GM19035 (cell line): ENCODE results near the gene STK40.

Experiments used
- ATAC-seq: cut with Tn5 transposase; IDR thresholded peaks from one replicate; pipeline ENCODE4 v1.9.1; 2021; ENCODE audit not compliant: unreplicated experiment

The STK40 gene

GRCh38 chr1:36321119-36321951 is 64.4 kb downstream of the STK40 start:
- ATAC-seq = no peak

DNA sequence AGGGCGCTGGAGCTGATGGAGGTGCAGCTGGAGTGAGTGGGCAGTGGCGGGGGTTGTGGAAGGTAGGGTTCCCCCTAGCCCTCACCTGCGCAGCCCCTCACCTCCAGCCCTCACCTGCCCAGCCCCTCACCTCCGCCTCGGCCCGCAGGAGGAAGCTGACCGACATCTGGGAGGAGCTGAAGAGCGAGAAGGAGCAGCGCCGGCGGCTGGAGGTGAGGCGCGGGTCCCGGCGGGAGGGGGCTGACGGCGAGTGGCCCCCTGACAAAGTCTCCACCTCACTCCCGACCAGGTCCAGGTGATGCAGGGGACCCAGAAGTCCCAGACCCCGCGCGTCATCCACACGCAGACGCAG is 65.0 kb downstream of the STK40 start:
- ATAC-seq = no peak

- no peak for ATAC-seq
Observed at GRCh38 chr1:36320291-36320761, 65.4 kb downstream of the STK40 start.

GRCh38 chr1:36309397-36309796 is 76.3 kb downstream of the STK40 start:
- no peak for ATAC-seq

- no peak for ATAC-seq
Observed at GRCh38 chr1:36307601-36308330, 78.0 kb downstream of the STK40 start.

GRCh38 chr1:36306902-36307456 is 78.7 kb downstream of the STK40 start:
- peak; percentile 99 for ATAC-seq

DNA sequence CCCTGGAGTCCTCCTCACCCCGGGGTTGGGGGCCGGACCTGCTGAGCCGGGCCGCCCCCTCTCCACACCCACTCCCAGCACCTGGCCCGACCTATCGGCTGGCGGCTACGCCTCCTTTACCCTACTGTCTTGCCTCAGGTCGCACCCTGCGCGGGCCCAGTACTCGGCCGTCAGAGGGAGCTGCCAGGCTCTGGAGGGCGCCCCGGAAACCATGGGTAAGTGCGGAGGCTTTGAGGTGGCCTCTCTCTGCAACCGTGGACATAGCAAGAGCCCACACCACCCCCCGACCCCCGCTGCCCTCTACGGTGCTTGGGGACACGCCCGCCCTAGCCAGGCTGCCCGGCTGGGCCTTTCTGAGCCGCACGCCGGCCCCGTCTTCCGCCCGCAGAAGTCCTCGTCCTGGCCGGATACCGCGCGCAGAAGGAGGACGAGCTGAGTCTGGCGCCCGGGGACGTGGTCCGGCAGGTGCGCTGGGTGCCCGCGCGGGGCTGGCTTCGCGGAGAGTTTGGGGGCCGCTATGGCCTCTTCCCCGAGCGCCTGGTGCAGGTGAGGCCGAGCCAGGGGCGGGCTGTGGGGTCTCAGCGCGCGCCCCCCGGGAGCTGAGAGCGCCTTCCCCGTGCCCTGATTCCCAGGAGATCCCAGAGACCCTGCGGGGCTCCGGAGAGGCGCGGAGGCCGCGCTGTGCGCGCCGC is 79.4 kb downstream of the STK40 start, which contains the start of gene SH3D21:
Gene SH3D21 (plus strand): TSS at position 159 of the 692 bp plus-strand sequence. CDS start 53 bp downstream, at position 212.
- ATAC-seq = peak; percentile 37

DNA sequence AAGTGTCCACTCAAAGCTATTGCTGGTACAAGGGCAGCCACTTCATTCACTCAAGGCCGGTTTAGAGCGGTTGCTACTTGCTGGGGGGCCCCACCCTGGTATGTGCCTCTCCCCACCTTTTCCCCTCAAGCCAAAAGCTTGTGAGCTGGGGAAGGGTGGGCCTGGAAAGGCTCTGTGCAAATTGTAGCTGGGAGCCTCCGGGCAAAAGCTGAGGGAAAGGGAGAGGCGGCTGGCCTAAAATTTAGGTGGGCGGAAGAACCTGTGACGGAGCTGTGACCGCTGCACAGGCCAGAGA is 79.9 kb downstream of the STK40 start:
- no peak for ATAC-seq

DNA sequence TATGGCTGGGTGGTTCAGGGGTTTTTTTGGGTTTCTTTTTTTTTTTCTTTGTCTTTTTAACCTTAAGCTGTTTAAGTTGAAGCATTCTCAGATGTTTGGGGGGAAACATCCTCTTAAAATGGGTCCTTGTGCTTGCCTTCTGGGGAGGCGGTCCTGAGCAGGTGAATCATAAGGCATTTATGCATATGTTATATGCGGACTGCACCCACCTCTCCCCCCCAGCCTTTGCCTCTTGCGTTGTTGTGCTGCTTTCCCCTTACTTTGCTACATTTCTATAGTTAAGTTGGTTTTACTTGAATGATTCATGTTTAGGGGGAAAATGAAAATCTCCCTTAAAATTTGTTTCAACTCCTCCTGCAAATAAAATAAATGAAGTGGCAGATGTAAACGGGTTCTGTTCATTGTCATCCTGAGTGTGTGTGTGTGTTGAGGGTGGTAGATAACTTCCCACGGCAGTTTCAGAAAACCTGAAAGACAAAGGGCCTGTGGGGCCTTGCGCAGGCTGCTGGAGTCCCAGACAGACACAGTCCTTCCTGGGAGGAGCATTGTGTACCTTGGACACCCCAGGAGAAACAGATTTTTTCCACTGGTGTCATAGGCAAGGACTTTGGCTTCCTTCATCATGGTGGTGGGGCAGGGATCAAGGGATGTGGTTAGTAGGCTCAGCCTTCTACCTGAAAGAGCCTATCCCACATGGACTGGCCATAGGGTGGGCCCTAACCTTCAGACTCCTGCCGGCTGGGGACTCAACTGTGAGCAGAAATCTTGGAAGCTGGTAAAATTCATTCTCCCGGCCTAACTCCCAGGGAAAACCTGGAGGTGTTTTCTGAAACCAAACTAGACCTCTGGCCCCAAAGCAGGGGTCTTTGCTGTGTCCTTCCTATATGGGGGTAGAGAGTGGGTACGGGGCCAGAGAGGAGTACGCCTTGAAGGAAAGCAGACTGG is 80.5 kb downstream of the STK40 start:
- no peak for ATAC-seq

DNA sequence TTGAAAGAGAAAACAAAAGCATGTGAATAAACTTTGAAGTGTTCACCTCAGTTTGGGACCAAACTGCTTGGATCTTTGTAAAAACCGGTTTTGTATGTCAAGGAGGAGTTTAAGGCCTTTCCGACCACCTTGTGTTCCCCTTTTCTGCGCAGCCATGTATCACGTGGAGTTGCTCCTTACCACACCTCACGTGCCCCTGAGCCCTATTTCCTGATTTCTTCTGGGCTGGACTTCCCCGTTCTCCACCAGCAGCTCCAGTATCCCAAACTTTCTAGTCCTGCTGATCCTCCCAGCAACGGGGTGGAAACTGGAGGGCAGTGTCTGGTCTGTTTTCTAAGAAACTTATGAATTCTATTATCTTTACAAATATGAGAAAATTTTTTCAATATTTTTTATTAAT is 81.2 kb downstream of the STK40 start:
- no peak for ATAC-seq

DNA sequence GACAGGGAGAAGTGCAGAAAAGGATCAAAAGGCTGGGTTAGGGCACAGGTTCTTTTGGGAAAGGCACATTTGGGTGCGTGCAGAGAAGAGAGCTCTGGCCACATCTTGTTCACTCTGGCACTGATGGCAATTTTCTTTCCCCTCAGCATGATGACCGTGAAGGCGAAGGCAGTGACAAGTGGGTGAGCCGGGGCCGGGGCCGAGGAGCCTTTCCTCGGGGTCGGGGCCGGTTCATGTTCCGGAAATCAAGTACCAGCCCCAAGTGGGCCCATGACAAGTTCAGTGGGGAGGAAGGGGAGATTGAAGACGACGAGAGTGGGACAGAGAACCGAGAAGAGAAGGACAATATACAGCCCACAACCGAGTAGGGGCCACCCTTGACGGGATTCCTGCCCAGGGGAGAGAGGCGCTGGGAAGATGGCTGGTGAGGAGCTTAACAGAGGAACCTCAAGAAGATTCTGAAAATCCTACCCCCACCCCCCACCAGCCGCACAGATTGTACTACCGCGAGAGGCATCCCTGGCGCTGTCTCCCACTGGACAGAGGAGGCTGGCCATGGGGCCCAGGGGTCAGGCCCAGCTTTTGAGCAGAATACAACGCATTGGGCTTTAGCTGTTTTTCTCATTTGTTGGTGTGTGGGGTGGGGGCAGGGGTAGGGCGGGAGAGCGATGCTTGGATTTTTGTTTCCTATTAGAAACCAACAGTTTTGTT is 81.9 kb downstream of the STK40 start:
- no peak for ATAC-seq

GRCh38 chr1:36303244-36303643 is 82.5 kb downstream of the STK40 start:
- ATAC-seq = no peak

- ATAC-seq = no peak
Observed at GRCh38 chr1:36301220-36301619, 84.5 kb downstream of the STK40 start.

- ATAC-seq = no peak
Observed at GRCh38 chr1:36300526-36300925, 85.2 kb downstream of the STK40 start.

DNA sequence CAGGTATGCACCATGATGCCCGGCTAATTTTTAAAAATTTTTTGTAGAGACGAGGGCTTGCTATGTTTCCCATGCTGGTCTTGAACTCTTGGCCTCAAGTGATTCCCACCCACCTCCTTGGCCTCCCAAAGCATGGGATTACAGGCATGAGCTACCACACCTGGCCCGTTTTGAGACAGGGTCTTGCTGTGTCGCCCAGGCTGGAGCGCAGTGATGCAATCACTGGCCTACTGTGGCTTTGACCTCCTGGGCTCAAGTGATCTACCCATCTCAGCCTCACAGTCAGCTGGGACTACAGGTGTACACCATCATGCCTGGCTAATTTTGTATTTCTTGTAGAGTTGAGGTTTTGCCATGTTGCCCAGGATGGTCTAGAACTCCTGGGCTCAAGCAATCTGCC is 87.1 kb downstream of the STK40 start:
- ATAC-seq = no peak

DNA sequence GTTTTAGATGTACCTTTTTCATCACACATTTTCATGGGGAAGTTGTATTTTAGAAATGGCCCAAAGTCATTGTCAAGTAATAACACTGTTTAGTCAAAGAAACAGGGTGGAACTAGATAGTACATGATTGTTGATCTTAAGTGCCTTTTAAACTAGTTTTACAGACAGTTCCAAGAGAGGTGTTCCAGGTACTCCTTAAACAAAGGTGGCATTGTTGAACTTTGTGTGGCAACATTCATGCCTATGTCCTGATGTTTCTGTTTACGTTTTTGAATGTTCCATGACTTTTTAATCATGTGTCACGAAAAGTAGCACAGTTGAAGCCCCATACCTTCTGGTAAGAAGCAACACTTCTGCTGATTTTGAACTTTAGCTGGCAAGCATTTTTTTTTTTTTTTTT is 88.7 kb downstream of the STK40 start:
- no peak for ATAC-seq

GRCh38 chr1:36295390-36295789 is 90.3 kb downstream of the STK40 start:
- no peak for ATAC-seq
